HG03342 (cell line): ENCODE measurements around the gene ADM2.

Experiments
- ATAC-seq: cut with Tn5 transposase; IDR thresholded peaks from one replicate; pipeline ENCODE4 v1.9.1; 2021; ENCODE audit warnings: mild to moderate bottlenecking, moderate library complexity; ENCODE audit not compliant: unreplicated experiment

ADM2 gene

DNA sequence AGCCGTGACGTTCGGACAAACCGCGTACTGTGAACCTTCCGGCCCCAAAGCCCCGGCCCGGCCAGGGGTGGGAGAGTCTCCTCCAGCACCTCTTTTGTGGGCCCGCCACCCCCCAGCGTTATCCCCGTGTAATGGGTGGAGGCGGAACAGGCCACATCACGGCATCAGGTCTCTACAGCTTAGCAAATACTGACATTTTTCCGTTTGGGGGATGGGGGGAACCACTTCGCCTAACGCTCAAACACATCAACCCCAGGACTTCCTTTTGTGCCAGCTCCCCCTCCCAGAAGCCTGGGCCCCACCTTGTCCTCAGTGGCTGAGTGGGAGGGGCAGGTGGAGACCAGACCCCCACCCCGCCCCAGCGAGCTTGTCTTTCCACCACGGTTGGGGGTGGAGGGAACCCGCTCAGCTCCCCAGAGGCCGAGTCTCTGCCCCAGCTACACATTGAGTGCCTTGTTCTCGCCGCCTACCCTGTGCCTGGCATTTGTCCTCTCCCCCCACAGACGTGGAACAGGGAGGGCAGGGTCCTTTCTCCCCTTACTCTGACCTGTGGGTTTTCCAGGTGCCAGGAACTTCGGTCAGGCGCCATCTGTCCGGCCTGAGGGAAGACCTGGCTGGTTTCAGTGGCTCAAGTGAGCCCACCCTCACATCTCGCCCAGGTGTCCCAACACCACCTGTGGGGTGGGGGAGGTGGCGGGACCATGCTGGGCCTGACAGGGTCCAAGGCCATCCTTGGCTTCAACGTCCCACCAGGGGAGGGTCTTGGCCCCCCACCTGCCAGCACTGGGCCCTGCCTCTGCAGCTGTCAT, 36.1 kb upstream of the ADM2 start:
- no peak for ATAC-seq

GRCh38 chr22:50445880-50446707, 35.2 kb upstream of the ADM2 start:
- ATAC-seq = no peak

- ATAC-seq = no peak
Observed at GRCh38 chr22:50446708-50447575, 34.4 kb upstream of the ADM2 start.

GRCh38 chr22:50447576-50448551, 33.5 kb upstream of the ADM2 start:
- ATAC-seq = no peak

DNA sequence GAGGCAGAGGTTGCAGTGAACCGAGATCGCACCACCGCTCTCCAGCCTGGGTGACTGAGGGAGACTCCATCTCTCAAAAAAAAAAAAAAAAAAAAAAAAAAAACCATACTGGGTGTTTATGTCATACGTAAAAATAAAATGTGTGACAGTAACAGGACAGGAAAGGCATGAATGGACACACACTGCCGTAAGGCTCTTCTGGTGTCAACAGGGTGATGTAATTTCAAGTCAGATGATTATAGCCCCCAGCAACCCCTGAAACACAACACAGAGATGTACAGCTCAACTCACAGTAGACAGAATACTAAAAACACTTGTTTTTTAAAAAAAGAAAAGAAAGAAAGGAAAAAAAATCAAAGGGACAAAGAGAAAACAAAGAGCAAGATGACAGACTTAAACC, 28.7 kb upstream of the ADM2 start:
- ATAC-seq = no peak

- ATAC-seq = no peak
Observed at GRCh38 chr22:50454556-50455075, 26.7 kb upstream of the ADM2 start.

- no peak for ATAC-seq
Observed at GRCh38 chr22:50455201-50455600, 26.1 kb upstream of the ADM2 start.

DNA sequence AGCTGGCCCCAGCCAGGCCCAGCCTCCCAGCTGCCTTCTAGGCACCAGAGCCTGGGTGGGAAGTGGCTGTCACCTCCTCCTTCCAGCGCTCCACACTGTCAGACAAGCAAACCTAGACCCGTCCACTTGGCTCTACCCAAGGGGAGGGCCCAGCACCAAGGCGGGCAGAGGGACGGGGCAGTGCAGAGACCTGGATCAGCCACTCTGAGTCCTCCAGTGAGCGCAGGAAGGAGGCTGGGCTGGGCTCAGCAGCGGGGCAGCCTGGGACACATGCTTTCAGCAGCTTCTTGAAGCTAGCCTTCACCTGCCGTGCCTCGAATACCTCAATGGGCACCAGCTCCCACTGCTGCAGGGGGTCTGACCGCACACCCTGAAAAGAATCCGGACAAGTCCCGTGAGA, 25.3 kb upstream of the ADM2 start:
- no peak for ATAC-seq

DNA sequence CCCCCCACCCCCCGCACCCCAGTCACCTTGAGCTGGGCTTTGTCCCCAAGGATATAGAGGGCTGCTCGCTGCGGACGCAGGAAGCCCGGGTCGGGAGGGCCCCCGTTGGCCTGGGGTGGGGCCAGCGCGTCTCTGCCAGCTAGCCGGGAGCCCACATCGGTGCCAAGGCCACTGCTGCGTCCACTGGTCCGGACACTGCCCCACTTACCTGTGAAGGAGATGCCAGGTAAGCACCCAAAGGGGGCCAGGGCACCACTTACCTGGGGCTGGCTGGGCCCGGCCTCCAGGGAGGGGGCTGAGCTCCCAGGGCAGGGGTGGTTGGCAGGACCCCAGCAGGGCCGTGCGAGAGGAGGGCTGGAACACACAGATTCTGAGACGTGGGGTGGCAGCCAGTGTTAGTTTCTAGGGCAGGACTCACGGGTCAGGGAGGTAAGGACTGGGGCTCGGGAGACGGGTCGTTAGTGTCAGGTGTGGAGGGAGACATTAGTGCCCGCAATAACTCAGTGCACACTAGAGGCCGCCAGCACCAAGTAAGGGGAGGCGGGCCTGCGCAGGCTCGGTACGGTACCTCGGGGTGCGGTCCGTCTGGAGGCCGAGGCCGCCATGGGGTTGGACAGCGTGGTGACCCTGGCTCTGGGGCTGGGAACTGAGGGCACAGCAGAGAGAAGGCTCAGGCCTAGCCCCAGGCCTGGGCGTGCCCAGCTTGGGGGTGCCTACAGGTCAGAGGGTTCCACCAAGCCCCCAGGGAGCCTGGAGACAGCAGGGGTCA, 24.7 kb upstream of the ADM2 start:
- no peak for ATAC-seq

DNA sequence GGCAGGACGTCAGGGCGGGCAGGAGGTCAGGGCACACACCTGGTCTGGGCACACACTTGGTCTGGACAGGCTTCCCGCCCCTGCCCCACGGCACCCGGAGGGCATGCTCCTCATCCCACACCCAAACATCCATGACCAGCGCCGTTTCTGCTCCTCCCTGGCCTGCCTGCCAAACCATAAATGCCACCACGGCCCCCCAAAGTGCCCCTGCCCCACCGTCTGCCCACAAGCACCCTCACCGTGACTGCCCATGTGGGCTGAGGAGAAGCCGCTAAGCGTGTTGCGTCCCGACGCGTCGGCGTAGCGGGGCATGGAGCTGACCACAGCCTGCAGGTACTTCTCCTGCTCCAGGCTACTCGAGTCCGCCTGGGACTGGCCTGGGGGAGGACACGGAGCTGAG, 22.3 kb upstream of the ADM2 start:
- ATAC-seq = no peak

- ATAC-seq = no peak
Observed at GRCh38 chr22:50459496-50460140, 21.7 kb upstream of the ADM2 start.

- ATAC-seq = no peak
Observed at GRCh38 chr22:50460938-50461337, 20.4 kb upstream of the ADM2 start.

DNA sequence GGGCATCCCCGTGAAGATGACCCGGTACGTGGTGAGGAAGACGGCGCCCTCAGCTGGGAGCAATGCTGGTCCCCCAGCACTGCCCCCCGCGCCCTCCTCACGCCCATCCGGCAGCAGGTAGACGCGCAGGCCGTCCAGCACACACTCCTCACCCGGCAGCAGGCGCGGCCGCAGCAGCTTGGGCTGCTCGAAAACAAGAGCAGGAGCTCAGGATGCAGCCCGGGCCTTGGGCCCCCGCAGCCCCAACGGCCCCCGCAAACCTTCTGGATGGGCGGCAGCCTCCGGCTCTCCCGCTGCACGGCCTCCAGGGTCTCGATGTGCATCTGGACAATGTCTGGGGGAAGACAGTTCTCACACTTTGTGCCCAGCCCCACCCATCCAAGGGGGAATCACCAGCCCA, 19.8 kb upstream of the ADM2 start:
- ATAC-seq = no peak

DNA sequence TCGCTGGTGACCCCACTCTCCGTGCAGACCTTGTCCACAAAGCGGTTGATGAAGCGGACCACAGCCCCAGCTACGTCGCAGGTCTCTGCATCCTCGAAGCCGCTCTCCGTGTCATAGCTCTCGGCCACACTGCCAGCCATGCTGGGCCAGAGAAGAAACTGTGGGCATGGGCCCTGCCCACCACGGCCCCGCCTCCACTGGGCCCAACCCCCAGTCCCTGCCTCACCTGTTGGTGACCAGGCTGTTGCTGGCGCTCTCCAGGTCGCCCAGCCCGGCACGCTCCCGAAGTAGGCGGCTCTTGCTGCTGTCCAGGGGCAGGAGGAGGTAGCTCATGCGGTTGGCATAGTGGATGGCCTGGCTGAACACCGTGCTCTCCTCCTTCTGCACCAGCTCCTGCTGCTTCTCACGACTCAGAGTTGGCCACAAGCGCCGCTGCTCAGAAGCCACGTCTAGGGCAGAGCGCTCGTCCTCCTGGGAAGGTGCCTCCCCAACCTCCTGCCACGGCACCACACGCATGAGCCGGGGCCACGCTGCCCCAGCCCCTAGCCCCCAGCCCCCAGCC, 19.3 kb upstream of the ADM2 start:
- no peak for ATAC-seq

DNA sequence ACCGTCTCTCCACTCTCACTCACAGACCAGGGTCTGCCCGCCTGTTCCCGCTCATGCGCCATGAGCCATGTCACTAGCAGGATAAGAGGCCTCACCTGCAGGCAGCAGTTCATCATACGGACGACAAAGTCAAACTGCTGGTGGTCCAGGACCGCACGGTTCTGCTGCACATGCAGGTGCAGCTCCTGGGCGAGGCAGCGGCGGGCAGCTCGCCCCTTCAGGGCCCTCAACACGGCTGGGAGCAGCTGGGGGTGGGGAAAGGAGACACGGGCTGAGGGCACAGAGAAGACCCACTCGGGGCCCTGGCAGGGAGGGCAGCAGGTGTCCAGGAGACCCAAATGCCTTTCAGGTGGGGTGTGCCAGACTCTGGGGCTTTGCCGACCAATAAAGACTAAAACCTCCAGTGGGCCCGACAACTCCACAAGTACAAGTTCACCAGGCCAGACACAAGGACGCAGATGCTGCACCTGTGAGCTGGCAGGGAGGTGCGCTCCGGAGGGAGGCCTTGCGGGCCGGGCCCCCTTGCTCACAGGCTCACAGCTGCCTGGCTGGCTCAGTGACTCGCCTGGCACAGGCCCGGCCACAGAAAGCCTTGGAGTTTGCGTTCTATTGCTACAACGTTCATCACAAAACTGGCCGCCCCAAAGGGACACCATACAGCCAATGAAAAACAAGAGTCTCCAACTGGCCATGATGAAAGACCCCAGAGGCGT, 18.0 kb upstream of the ADM2 start:
- no peak for ATAC-seq

DNA sequence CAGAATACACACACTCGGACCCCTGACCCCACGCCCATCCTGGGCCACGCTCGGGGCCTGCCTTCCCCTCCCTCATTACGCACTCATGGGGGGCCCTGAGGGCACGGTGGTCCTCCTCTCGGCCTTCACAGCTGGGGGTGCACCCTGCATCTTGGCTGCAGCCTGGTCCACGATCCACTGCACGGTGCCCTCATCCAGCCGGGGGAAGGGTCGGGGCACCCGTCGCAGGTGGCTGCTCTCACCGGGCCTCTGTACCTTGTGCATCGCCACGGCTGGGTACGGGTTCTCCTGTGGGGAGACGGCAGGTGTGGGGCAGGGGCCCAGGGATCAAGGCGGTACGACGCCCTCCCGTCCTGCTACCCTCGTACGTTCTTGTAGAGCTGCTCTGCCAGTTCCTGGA, 16.9 kb upstream of the ADM2 start:
- no peak for ATAC-seq

GRCh38 chr22:50465066-50465930, 16.0 kb upstream of the ADM2 start:
- no peak for ATAC-seq
